Measurements from ENCODE around the gene ALAD. TPM values are rescaled to one million over a fixed set of nuclear protein-coding genes. Genes with fewer than 3 reads are reported as not detected.

The ALAD gene
- total and polyA plus RNA-seq, 2 of the 13 experiments (the other 11 are each of a cell fraction or from before 2014, with no cell fraction given): 21.8 to 30.1 TPM

- TF ChIP-seq SP4 (CRISPR knock-in tag; IDR thresholded peaks at IDR 0.05) (peak; percentile 92), ZFYVE20 (CRISPR knock-in tag; IDR thresholded peaks at IDR 0.05; ENCODE audit: borderline replicate concordance, low read depth) (no peak), ARNT (IDR thresholded peaks at IDR 0.05) (no peak), NR2F2 (IDR thresholded peaks at IDR 0.05; ENCODE audit: borderline replicate concordance, low read depth) (no peak), ZNF841 (CRISPR knock-in tag; IDR thresholded peaks at IDR 0.05; ENCODE audit: borderline replicate concordance) (no peak; the same call in 1 of the 2 replicates), ZNF207 (IDR thresholded peaks at IDR 0.05; ENCODE audit: borderline replicate concordance) (no peak), ZZZ3 (CRISPR knock-in tag; IDR thresholded peaks at IDR 0.05; ENCODE audit: borderline replicate concordance) (no peak), SYNCRIP (IDR thresholded peaks at IDR 0.05; ENCODE audit: insufficient read depth, low read depth, low read length) (no peak), MED13 (CRISPR knock-in tag; IDR thresholded peaks at IDR 0.05) (peak; percentile 72; the same call in 1 of the 2 replicates), HDAC6 (IDR thresholded peaks at IDR 0.05; ENCODE audit: low read depth, low read length) (no peak), ZNF468 (CRISPR knock-in tag; IDR thresholded peaks at IDR 0.05) (0 out of 2 replicates have a peak, but pooled peaks have one; percentile 64), ATF7-NPFF (CRISPR knock-in tag; IDR thresholded peaks at IDR 0.05; ENCODE audit: low read depth) (peak; percentile 59), ZSCAN5A (CRISPR knock-in tag; IDR thresholded peaks at IDR 0.05; ENCODE audit: borderline replicate concordance) (no peak), ZC3H13 (CRISPR knock-in tag; IDR thresholded peaks at IDR 0.05) (peak; percentile 78; the same call in 1 of the 2 replicates), EHMT2 (IDR thresholded peaks at IDR 0.05; ENCODE audit: borderline replicate concordance, low read depth, low read length) (peak; percentile 23; the same call in 1 of the 2 replicates), ZNF556 (CRISPR knock-in tag; IDR thresholded peaks at IDR 0.05; ENCODE audit: borderline replicate concordance) (peak; percentile 92), ZNF839 (CRISPR knock-in tag; IDR thresholded peaks at IDR 0.05; ENCODE audit: borderline replicate concordance) (no peak), HOXA9 (CRISPR knock-in tag; IDR thresholded peaks at IDR 0.05; ENCODE audit: borderline replicate concordance) (no peak), FOXJ3 (CRISPR knock-in tag; IDR thresholded peaks at IDR 0.05; ENCODE audit: borderline replicate concordance) (peak; percentile 26; the same call in 1 of the 2 replicates)
- TF ChIP-seq, protein P1, sequence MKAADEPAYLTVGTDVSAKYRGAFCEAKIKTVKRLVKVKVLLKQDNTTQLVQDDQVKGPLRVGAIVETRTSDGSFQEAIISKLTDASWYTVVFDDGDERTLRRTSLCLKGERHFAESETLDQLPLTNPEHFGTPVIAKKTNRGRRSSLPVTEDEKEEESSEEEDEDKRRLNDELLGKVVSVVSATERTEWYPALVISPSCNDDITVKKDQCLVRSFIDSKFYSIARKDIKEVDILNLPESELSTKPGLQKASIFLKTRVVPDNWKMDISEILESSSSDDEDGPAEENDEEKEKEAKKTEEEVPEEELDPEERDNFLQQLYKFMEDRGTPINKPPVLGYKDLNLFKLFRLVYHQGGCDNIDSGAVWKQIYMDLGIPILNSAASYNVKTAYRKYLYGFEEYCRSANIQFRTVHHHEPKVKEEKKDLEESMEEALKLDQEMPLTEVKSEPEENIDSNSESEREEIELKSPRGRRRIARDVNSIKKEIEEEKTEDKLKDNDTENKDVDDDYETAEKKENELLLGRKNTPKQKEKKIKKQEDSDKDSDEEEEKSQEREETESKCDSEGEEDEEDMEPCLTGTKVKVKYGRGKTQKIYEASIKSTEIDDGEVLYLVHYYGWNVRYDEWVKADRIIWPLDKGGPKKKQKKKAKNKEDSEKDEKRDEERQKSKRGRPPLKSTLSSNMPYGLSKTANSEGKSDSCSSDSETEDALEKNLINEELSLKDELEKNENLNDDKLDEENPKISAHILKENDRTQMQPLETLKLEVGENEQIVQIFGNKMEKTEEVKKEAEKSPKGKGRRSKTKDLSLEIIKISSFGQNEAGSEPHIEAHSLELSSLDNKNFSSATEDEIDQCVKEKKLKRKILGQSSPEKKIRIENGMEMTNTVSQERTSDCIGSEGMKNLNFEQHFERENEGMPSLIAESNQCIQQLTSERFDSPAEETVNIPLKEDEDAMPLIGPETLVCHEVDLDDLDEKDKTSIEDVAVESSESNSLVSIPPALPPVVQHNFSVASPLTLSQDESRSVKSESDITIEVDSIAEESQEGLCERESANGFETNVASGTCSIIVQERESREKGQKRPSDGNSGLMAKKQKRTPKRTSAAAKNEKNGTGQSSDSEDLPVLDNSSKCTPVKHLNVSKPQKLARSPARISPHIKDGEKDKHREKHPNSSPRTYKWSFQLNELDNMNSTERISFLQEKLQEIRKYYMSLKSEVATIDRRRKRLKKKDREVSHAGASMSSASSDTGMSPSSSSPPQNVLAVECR (CRISPR knock-in tag; IDR thresholded peaks at IDR 0.05; ENCODE audit: borderline replicate concordance): peak; percentile 96
- TF ChIP-seq, protein P2, sequence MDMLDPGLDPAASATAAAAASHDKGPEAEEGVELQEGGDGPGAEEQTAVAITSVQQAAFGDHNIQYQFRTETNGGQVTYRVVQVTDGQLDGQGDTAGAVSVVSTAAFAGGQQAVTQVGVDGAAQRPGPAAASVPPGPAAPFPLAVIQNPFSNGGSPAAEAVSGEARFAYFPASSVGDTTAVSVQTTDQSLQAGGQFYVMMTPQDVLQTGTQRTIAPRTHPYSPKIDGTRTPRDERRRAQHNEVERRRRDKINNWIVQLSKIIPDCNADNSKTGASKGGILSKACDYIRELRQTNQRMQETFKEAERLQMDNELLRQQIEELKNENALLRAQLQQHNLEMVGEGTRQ (IDR thresholded peaks at IDR 0.05; ENCODE audit: low read depth, low read length): no peak
- TF ChIP-seq, protein P2 (CRISPR knock-in tag; IDR thresholded peaks at IDR 0.05; ENCODE audit: borderline replicate concordance): no peak
Observed at GRCh38 chr9:113340011-113340699, 60.9 kb downstream of the ALAD start, which contains the start of gene WDR31 (continued).

All from HepG2 (cell line).